SH-SY5Y (cell line): ENCODE data around the gene TNIK.
A peak's percentile ranks its signal among the peaks of the same experiment; 100 is the strongest.

Experiments used
- GATA2 ChIP-seq: IDR thresholded peaks from 2 replicates; pipeline ENCODE4 v1.6.1; 2011; ENCODE audit warnings: mild to moderate bottlenecking, low read depth, low read length
- GATA3 ChIP-seq: IDR thresholded peaks from 2 replicates; pipeline ENCODE4 v1.6.1; 2011; ENCODE audit warnings: low read depth, mild to moderate bottlenecking, low read length, moderate library complexity

Gene TNIK

DNA sequence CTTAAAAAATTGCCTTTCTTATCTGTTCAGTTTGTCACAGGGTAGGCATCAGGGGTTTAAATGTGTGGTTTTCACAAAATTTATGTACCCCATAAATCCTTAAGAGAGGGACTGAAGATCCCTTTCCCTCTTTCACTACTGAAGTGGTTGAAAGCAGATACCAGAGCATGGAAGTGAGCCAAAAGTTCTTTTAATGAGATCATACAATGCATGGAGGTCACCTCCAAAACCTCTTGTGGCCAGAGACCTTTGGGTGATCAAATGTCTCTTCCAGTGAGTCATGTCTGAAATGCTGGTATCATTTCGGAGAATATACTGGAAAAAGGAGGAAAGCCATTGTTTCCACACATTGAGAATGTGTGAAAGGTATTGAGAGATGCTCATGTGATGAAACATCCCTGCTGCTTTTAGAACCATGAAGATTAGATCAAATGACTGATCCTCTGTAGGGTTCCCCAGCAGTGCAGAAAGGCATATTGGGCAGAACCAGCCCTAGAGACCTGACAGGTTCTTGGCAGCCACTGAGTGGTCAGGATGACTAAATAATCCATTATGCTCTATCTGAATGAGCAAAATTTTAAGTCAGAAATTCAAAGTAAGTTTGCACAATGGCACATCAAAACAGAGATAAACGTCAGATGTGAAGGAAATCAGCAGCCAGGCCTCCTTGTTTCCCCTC, 267.9 kb downstream of the TNIK start:
- TF ChIP-seq GATA2, result peak; percentile 88
- peak; percentile 55 for TF ChIP-seq GATA3

DNA sequence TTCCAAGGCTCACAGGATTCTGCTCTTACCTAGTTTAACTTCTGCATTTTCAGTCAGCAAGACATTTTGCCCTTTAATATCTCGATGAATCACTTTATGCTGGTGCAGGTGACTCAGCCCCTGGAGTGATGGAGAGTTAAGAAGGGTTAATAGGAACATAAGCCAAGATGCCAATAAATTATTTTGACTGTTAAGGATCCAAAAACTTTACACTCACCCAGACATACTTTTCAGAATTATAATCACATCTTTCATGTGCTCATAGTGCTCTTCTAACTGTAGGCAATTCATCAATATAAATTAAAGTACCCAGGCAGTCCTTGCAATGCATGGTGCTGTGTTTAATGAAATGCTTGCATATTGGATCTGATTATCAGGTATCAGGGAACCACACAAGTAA, 269.5 kb downstream of the TNIK start:
- no peak for TF ChIP-seq GATA3

DNA sequence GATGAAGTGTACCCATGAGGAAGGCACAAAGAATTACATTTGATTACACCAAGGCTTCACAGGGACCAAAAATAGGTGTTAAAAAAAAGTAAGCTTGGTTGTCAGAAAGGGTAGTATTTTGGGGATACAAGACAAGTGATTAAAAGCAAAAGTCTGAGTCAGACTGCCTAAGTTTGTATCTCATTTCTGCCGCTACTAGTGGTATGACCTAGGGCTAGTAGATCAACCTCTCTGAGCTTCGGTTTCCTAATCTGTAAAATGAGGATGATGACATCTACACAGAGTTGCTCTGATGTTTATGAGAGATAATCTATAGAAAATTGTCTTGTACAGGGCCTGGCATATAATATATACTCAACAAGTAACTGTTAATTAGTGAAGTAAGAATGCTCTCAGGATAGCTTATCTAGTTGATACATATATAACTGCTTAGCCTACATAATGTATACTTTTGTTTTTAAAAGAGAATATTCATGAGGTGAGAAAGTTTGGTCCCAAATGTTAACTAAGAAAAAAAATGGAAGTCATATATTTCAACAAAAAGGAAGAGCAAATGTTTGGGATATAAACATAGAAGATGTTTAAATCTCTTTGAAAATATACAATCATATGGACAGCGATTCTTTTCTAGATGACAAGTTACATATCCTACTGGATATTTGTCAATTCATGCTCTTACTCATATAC, 270.7 kb downstream of the TNIK start:
- TF ChIP-seq GATA2, result no peak
- no peak for TF ChIP-seq GATA3

DNA sequence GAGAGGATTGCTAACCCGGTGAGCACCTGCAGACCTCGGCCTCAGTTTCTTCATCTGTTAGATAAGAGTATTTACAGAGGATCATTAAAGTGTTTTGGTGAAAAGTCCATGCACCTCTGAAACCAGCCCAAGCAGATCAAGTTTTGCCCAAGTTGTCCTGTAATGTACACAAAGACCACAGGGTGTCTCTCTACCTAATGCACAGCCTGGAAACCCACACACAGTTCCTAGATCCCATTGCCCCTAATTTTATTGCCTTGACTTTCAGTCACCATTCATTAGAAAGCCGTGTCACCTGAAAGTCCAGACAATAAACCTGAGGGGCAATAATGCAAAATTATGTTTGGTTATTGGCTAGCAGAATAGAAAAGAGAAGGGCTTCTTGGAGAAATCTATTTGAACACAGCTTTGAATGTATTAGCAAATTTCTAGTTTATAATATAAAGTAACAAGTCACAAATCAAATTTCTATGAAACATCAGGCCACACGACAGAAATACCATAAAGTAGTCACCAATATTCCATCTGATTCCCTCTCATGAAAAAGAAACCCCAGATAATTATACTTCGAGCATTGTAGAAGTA, 272.4 kb downstream of the TNIK start:
- TF ChIP-seq GATA3 (no peak), GATA2 (no peak)

DNA sequence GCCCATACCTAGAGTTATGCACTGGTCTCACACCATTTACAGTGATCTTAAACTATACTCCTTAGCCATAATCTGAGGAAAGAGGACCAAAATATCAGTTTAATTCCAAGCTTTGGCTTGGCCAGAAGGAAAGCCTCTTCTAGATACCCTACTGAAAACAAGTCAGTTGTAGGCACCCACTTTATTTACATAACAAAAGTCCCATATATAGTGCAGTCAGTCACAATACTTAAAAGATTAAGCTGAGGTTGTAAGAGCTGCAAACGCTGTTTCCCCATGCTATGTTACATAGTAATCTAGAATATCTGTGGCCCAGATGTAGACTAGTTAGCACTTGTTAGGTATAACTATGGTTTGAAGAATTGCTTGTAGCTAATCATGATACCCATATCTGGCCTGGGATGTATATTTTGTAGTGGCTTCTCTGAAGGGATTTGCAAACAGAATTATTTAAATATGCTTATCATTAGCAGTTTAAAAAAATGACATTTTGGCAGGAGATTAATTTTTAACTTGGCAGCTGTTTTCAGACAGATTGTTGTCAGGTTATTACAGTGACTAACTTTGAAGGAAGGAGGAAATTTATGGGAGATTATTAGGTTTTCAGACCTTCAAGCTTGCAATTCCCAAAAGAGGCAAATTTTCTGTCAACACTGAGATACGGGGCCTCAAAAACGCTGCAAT, 273.2 kb downstream of the TNIK start:
- TF ChIP-seq GATA2, result no peak
- TF ChIP-seq GATA3, result no peak

DNA sequence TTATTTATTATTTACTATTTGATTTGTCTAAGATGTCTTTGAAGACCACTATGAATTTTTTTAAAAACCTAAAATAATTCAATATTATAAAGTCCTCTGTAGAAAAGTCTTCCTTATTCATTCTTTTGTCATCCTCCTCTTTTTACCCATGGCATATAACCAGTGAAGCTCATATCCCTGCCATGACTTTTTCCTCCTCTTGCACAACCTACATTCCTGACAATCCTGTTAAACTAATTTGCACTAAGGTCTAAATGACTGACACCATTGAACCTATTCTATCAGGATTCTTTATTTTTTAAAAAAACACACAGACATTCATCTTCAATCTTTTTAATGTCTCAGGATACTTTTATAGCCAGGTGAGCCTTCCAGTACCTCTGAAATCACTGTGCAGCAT, 273.8 kb downstream of the TNIK start:
- TF ChIP-seq GATA3 (no peak), GATA2 (no peak)

DNA sequence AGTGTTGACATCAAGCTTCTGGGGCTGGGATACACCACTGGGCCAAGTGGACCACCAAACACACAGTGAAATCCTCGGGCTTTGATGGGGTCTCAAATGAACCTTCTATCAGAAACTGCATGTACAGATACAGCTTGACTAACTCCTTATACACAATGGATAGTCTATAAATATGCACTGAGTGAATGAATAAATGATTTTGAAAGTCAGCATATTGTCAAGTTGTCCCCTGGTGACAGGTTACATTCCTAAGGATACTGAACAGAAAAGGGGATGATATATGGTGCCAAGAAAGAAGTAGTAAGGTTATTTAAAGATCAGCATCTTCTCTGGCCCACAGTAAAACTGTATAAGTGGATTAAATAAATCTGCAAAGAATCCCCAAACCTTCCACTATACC, 274.2 kb downstream of the TNIK start:
- TF ChIP-seq GATA2, result no peak

DNA sequence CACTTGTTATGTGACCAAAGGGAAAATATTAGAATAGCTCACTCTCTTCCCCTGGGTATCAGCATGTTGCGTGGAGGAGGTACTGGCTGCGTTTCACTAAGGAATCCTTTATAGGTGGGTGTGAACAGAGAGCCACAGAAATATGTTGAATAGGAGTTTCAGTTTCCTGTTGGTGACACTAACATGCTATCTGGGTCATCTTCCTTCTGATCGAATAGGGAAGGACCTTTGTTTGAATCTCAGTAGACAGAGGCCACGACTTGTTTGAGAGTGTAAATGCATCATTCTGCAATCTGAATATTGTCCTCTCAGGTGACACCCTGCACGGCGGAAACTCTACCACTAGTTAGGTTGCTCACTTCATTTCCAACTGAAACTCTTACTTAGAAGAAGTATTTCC, 275.8 kb downstream of the TNIK start:
- TF ChIP-seq GATA2, result no peak
- no peak for TF ChIP-seq GATA3

DNA sequence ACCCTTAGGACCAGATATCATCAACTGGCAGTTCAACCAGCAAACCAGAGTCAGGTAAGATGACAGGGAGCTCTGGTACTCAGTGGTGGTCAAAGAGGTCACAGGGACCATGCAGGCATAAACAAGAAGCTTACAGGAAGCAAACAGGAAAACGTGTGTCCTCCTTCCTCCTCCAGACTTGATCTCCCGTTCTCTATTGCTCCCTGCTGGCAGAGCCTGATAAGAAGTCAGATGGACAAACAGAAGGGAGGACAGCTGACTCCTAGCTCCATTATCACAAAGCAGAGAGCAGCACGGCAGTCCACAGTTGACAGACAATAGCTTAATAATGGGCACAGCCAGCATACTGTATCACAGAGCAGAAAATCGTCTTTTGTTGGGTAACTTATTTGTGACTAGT, 277.2 kb downstream of the TNIK start:
- TF ChIP-seq GATA3, result no peak
- no peak for TF ChIP-seq GATA2

DNA sequence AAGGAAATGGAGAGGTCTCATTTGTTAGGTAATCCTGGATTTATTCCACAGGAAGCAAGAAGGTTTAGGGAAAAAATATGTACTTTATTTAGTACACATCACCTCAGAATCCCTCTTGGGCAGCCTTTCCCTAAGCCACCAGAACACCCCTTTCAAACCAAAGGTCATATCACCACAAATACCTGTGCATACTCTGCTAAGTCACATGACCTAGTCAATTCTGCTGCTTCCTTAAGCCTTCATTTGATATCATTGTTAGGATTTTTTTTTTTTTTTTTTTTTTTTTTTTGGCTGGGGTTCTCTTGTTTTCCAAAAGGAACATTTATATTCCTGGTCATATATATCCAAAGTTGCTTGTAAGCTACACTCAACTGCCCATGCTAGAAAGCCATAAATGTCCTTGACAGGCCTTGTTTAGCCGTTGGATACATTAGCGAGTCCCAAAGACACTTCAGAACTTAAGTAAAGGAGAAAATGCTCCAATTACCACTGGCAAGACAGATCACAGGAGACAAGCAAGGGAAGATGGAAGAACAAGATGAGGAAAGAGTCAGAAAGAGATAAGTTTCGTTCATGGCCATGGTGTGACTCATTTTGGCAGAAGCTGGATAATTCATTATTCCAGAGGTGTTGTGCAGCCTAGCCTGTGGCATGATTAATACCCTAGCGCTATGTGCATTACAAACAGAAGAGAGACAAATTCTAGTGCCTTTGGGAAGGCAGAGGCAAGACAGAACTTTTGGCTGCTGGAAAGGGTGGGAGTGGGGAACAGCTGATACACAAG, 278.1 kb downstream of the TNIK start:
- TF ChIP-seq GATA3 (no peak), GATA2 (no peak)

DNA sequence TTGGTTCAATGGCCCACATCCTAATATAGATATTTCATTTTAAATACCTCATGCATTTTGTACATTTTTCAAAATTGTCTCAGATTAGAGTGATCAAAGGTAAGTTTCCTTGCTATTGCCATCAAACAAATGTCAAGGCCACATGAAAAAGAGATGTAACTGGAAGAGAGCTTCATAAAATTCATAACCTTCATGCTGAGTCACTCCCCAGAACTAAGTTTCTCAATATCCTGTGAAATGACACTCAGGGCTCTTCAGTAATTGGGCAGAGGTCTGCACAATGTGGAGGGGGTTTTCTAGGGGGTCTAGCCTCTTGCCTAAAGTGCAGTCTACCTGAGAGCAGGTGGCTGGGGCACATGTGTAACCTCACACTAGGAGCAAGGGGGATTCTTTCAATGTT, 281.5 kb downstream of the TNIK start:
- TF ChIP-seq GATA3 (no peak), GATA2 (no peak)

DNA sequence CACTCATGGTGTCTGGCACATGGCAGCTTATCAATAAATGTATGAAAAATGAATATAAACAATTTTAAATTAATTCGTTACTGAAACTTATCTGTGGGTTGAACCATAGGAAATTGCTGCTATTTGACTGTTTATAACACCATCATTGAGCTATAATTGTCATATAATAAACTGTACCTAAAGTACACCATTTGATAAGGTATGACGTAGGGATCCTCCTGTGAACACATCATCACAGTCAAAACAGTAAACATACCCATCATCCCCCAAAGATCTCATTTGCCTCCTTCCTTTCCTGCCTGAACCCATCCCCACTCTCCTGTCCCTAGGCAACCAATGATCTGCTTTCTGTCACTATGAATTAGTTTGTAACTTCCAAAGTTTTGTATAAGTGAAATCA, 282.7 kb downstream of the TNIK start:
- no peak for TF ChIP-seq GATA3
- TF ChIP-seq GATA2, result no peak

DNA sequence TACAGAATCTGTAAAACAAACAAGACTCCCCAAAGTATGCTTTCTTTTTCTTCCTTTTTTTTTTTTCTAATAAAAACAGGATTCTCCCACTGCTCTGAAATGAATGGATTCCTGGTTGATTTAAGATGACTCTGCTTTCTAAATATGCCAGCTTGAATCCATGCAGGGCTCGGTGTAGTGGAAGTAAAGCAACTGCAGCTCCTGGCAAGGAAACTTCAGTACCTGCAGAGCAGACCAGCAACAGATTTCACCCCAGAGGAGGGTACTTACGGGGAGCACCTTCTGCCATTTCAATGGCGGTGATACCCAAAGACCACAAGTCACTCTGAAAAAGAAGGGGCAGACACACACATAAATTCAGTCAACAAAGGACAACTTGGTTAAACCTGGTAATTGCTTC, 283.1 kb downstream of the TNIK start:
- no peak for TF ChIP-seq GATA2
- no peak for TF ChIP-seq GATA3

DNA sequence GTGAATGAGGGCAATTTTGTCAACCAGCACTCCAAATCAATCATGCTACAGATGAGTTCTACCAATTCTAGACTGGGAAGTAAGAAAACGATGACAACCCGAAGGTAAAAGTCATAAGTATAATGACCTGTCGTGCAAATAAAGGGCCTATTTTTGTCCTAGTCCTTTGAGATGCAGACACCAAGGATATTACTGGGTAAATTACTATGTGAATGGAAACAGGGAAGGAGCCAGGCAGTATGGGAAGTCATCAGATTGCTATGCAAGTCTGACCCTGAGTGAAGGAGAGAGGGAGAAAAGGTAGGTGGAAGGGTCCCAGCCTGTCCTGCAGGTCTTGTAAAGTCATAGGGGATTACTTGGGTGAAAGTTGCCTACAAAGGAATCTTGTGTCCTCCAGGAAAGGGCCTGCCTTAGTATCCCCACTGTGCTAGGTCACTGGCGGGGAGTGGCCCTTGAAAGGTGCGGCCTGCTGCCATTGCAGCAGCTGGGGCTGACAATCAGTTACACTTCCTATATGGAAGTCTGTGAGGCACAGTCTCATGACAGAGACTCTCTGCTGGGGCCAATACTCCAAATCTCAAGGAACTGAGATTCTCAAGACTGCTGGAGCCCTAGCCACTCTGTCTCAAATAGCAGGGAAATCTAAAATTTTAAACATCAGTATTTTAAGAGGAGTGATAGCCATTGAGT, 283.8 kb downstream of the TNIK start:
- TF ChIP-seq GATA3, result no peak
- no peak for TF ChIP-seq GATA2

DNA sequence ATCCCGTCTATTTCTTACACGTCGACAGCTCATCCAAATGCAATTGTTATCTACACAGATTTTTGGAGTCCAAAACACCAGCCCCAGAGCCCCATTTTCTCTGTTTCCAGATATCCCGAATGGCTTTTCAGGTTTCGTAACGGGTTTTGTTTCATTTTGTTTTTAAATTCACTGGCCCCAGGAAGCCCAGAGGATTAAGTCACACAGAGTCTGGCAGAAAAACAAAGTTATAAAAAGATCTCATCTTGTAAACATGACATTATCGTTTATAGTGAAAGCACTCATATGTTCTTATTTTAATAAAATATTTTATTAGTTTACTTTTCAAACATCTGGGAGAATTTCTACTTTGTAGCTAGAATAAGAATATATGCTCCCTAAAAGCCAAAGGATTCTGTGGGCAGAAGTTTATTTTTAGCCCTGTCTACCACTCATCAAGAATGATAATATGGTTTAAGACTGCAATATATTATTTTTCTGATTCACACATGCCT, 284.4 kb downstream of the TNIK start:
- no peak for TF ChIP-seq GATA3
- no peak for TF ChIP-seq GATA2

DNA sequence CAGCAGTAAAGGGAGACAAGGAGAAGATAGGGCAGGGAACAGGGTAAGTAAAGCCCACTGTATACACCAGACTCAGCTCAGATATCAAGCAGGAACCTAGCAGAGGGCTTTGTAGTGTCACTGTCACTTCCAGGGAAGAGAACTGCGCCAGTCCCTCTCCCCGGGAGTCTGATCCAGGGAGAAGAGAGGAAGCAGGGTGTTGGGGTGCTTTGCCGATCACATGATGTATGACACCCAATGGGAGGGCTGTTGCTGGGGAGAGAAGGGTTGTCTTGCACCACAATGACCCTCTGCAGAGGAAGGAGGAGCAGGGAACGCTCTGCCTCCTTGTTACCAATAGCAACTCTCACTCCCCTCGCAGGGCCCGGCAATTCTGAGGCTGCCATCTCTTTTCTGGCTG, 286.5 kb downstream of the TNIK start:
- TF ChIP-seq GATA2 (no peak), GATA3 (no peak)
